GM18526 (cell line): ENCODE data around the gene CAD.

ENCODE experiments used
- POLR2A ChIP-seq: IDR thresholded peaks from 3 replicates; pipeline ENCODE4 v1.6.1; 2011; ENCODE audit not compliant: insufficient read length; ENCODE audit errors: extremely low read depth

The CAD gene

GRCh38 chr2:27217173-27218121, at the start of gene CAD:
Gene CAD, plus strand, starts transcription at chr2:27217369. Its CDS starts 183 bp downstream, at chr2:27217552.
- peak; percentile 72 for TF ChIP-seq POLR2A

GRCh38 chr2:27170581-27171337, 46.4 kb upstream of the CAD start:
- TF ChIP-seq POLR2A = no peak

- TF ChIP-seq POLR2A = no peak
Observed at GRCh38 chr2:27171351-27171848, 45.8 kb upstream of the CAD start.

GRCh38 chr2:27174638-27175037, 42.5 kb upstream of the CAD start:
- no peak for TF ChIP-seq POLR2A

GRCh38 chr2:27175330-27175729, 41.8 kb upstream of the CAD start:
- TF ChIP-seq POLR2A = no peak

- TF ChIP-seq POLR2A = no peak
Observed at GRCh38 chr2:27177441-27178351, 39.5 kb upstream of the CAD start.

GRCh38 chr2:27178469-27178868, 38.7 kb upstream of the CAD start:
- no peak for TF ChIP-seq POLR2A

GRCh38 chr2:27179344-27180000, 37.7 kb upstream of the CAD start:
- no peak for TF ChIP-seq POLR2A

GRCh38 chr2:27182346-27182745, 34.8 kb upstream of the CAD start:
- TF ChIP-seq POLR2A = no peak

- no peak for TF ChIP-seq POLR2A
Observed at GRCh38 chr2:27184115-27184514, 33.1 kb upstream of the CAD start.

GRCh38 chr2:27185331-27186026, 31.7 kb upstream of the CAD start:
- no peak for TF ChIP-seq POLR2A

- no peak for TF ChIP-seq POLR2A
Observed at GRCh38 chr2:27186613-27187345, 30.4 kb upstream of the CAD start.

GRCh38 chr2:27189989-27190388, 27.2 kb upstream of the CAD start:
- no peak for TF ChIP-seq POLR2A
